GM19023 (cell line): ENCODE results near the gene POLQ.
"Not testable (repeated sequence)": the region's sequence is repeated elsewhere in the genome, so short reads cannot be mapped to it uniquely, and the experiment has no call there.

Experiments used
- ATAC-seq: cut with Tn5 transposase; IDR thresholded peaks from one replicate; pipeline ENCODE4 v1.9.1; 2021; ENCODE audit warnings: mild to moderate bottlenecking, moderate library complexity; ENCODE audit not compliant: unreplicated experiment

Gene POLQ

DNA sequence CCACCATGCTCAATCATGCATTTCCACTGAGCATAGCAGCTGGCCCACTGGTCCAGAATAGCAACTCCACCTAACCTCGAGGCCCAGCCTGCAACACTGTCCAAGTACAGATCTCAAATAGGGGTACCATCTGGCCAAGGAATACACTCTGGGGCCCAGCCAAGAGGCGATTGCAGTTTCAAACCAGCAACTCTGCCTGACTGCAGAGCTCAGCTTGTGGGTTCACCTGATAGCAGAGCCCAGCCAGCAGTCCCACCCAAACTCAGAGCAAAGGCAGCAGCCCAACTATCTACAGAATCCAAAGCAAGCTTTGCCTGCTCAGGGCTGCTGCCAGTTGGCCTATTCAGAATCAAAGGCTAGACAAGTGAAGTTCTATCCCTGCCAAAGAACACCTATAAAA, 30.5 kb downstream of the POLQ start:
- no peak for ATAC-seq

DNA sequence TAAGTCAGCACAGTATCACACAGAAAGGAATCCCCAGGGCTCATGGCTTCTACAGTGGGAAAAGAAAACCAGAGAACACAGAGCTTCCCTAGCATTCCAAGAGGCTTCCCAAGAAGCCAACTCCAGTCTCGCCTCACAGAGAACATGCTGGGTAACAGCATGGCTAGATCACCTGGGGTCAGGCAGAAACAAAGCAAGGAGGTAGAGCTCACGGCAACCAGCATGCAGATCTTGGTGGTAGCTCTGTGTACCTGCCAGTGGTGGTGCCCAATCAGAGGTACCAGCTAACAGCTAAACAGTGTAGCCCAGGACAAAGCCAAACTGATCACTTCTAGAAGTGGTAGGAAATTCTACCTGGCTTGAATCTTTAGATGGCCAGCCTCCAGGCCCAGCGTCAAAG, 31.3 kb downstream of the POLQ start:
- ATAC-seq, result no peak

DNA sequence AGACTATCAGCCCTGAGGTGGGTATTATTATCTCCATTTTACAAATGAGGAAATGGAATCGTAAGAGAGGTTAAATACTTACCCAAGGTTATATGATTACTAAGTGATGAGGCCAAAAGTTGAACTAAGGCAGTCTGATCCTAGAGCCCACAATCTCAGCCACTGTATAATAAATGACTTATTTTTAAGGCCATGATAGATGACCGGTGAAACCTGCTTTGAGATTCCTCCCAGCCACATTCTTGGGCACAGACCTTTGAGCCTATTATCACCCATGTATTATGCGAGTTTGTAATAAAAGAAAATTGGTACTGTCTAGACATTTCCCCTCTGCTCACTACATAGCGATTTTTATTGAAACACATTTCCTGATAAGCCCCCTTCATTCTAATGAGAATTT, 37.4 kb downstream of the POLQ start:
- no peak for ATAC-seq

DNA sequence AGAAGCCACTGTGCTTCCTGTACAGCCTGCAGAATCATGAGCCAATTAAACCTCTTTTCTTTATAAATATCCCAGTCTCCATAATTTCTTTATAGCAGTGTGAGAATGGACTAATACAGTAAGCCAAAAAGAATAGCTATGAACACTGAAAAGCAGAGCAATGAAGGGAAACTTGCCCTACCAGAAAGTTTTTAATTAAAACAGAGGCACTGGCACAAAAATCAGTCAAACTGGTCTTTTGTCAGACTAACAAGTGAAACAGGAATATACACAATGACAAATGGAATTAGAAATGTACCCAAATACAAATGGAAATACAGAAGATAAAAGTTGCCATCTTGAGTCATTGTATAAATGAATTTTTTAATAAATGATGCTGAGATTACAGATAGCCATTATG, 40.5 kb downstream of the POLQ start:
- no peak for ATAC-seq

DNA sequence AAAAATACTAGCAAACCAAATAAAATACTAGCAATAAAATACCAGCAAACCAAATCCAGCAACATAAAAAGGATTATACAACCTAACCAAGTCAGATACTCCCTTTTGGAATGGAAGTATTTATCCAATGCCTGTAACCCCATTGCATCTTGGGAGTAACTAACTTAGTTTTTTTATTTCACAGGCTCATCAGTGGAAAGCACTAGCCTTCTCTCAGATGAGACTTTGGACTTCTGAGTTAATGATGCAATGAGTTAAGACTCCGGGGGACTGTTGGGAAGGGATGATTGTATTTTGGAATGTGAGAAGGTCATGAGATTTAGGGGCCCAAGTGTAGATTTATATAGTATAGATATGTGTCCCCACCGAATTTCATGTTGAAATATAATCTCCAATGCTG, 41.2 kb downstream of the POLQ start:
- ATAC-seq, result no peak

DNA sequence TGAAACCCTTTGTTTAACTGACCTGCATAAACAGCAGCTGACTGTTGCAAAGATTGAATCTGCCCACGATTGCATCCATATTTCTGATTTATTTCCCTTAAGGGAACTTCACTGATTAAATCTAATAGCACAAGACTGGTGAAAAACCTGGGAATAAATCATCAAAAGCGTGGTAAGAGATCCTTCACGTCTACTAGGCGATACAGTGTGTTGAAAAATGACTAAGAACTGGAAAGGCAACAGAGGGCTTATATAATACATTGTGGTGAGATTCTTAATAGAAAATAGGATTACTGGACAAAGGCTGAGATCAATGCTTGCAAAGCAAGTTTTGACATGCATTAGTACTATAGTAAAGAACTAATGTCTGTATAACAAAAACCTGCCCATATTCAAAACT, 49.0 kb downstream of the POLQ start:
- ATAC-seq, result no peak

DNA sequence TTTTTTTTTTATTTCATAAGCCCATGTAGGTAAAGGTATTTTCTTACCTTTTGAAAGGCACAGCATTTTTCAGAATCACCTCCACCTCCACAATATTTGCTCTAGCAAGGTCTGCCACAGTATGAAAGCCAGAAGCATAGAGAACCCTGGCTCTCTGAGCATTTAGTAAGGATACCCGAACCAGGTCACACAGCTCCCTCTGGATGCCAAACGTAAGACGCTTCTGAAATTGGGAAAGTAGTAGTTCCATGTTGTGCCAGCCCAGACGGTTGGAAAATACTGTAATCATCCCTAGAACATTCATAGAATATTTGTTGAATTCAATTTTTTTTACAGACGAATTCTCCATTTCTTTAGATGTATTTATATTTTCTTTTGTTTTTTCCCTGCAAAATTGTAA, 52.4 kb downstream of the POLQ start:
- no peak for ATAC-seq

DNA sequence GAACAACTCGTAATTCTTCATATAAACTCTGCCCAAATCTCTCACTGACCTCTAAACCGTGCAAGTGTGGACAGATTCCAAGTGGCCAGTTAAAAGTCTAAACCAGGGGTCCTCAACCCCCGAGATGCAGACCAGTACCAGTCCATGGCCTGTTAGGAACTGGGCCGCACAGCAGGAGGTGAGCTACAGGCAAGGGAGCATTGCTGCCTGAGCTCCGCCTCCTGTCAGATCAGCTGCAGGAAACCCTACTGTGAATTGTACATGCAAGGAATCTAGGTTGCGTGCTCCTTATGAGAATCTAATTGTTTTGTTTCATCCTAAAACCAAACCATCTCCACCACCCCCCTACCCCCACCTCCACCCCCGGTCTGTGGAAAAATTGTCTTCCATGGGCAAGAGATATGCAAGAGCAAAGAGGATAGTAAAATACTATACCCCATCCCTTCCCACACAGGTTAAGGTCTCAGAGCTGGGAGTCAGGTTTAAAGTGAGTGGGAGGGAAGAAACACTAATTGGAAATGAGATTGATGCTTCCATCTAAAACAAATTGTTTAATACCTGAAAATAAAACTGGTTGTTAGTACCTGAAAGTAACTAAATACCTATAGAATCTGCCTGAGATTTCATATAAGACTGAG, 54.0 kb downstream of the POLQ start:
- no peak for ATAC-seq

DNA sequence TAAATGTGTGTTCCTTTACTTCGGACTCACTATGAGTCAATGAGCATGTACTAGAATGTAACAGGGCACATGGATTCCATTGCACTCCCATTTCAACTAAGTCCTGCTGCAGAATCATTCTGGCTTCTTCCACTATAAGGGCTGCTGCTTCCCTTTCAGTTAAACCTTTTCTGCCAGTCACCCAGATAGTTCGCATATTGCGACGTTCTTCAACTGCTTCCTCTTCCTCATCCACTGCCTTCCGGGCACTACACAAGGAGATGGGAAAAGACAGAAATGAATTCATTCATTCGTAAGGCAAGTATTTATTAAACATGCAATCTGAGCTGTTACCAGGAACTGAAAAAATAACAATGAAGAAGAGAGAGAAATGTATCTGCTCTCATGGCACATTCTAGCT, 55.6 kb downstream of the POLQ start:
- no peak for ATAC-seq

DNA sequence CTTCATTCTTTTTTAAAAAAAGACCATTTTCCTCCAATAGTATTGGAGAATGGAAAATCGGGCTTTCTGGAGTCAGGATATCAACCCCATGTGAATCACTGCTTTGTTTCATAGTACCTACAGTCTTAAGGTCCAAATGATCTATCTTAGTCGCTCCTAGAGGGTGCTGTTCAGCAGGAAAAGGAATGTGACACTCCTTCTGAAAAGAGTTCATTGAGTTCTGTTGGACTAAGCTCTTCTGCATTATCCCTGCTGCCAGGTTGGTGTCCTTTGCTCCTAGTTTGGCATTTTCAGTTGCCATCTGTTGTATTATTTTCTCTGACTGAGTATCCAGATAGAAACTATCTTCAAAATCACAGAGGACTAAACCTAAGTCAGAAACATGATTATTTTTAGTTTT, 57.2 kb downstream of the POLQ start:
- no peak for ATAC-seq

DNA sequence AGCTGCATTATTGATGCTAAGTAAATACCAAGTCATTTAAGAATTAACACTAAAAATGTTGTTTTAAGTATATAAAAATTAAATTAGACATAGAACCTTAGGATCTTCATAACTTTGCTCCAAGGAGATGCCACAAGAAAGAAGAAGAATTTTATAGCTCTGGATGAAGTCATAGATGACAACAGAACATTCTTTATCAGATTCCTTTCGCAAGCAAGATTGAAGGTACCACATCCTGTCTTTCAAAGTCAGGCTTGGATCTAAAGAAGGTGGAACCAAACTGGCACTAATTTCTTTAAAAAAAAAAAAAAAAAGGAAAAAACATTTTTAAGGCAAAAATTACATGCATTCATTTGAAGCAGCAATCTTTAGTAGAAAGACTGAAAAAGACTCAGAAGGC, 62.5 kb downstream of the POLQ start:
- no peak for ATAC-seq

DNA sequence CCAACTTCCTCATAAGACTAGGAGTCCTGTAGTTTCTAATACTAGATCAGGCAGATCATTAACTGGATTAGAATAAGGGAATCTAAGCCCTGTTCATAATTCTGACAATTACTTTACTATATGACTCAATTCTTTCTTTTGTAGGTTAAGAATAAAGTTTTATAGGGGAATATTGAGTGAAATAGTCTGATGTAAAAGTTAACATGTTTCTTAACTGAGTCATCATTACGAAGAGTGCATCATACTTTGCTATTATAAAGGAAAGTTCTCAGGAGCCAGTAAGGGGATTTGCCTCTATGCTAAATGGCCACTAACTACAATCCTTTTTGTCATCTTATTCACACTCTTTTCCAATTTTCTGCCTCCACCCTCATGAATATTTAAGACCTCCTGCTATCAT, 63.1 kb downstream of the POLQ start:
- ATAC-seq, result no peak

DNA sequence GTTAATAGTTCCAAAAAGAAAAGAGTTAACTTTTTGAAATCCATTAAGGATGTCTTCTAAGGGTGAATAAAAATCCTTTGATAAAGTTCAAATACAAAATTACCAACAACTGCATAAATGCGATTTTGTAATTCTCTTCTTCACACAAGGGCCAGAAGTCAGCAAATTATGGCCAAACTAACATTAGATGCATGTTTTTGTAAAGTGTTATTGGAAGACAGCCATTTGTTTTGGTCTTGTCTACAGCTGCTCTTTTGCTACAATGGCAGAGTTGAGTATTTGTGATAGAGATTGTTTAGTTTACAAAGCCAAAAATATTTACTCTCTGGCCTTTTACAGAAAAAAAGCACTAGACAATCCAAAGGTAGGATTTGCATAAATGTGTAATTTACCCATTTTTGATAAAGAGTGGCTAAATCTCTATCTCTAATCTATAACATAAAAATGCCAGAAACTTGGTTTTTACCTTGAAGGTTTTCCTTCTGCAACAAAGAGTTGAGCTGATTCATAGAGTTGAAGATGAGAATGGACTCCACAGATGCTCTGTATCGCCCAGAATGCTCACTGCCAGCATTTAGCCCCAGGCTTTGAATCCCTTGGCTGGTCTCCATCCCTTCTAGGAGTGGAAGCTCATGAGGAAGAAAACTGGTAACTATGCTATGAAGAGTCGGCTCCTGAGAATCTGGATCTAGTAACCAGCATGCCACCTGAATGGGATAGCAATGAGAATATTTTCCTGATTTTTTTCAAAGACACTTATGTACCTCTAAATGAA, 64.5 kb downstream of the POLQ start:
- ATAC-seq, result no peak

DNA sequence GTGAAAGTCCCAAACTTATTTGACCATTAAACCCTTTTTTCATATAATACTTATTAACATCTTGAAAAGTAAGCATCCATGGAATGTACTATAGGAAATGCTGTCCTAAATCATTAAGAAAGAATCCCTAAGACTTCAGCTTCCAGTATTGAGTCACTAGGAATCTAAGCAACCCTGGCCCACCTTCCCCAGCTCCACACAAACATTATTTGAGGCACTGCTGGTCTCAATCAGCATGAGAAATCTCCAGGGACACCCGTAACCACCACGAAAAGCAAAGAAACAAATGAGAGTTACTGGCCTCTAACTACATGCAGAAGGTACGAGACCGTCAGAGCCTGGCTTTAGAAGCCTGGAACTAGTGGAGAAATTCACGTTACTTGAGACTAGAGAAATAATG, 68.2 kb downstream of the POLQ start:
- ATAC-seq, result no peak

DNA sequence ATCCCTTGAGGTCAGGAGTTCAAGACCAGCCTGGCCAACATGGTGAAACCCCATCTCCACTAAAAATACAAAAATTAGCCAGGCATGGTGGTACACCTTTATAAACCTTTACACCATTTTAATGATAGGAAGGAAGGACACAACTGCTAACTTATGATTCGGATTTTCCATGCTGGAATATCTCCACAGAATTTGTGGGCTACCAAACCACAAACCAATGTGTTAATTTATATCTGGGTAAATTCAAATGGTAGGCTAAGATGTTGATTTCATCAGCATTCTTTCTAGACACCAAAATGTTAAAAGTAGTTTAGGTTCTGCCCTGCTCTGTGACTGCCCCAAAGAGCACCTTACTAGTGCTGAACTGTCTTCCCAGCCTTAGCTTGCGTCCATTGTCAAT, 72.8 kb downstream of the POLQ start:
- ATAC-seq, result no peak

DNA sequence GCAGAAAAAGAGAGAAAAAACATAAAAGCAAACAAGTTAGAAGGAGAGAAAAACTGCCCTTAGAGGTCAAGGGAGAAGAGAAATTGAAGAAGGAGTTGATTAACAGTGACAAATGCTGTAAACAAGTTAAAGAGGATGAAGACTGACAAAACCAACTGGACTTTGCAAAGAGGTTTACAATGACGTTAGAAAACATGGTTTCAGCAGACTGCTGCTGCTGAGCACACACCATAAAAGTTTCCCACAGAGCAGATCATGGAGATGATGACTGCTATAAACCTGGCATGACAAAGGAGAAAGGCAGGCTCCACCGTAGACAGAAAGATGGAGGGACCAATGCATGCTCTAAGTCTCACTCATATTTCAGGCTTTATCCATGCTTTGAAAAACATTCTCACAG, 78.7 kb downstream of the POLQ start:
- ATAC-seq, result no peak

DNA sequence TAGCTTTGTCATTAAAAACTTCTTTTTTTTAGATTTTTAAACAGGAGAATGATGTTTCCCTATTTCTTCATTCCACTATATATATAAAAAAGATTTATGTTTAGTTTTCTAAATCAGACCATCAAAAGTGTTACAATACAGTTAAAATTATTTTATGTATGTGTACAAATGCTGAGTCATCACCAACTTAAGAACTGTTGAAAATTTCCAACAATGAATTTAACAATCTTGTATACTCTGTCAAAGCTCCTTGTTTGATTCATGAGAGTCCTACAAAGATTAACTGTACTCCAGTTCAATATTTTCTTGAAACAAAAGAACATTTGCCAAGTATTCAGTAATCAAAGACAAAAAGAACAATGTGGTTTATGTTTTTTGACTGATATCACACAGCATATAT, 82.0 kb downstream of the POLQ start:
- ATAC-seq, result no peak

DNA sequence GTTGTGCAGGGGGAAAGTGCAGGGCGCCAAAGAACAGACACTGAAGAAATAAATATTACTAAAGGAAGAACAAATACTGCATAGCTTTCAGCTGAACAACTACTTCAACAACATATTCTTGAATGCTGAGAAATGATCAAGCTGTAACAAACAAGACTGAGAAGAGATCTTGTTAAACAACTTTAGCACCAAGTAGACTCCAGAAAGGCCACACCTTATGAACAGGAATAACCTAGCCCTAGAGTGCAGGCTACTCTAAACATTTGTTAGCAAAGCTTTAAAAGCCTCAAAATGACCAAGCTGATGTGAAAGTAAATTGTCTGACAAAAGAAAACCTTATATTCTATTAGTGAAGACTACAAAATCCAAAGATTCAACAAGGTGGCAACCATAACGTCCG, 83.2 kb downstream of the POLQ start:
- no peak for ATAC-seq

DNA sequence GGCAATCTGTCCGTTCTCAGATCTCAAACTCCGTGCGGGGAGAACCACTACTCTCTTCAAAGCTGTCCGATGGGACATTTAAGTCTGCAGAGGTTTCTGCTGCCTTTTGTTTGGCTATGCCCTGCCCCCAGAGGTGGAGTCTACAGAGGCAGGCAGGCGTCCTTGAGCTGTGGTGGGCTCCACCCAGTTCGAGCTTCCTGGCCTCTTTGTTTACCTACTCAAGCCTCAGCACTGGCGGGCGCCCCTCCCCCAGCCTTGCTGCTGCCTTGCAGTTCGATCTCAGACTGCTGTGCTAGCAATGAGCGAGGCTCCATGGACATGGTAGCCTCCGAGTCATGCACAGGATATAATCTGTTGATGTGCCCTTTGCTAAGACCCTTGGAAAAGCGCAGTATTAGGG, 94.0 kb downstream of the POLQ start:
- ATAC-seq, result not testable (repeated sequence)

DNA sequence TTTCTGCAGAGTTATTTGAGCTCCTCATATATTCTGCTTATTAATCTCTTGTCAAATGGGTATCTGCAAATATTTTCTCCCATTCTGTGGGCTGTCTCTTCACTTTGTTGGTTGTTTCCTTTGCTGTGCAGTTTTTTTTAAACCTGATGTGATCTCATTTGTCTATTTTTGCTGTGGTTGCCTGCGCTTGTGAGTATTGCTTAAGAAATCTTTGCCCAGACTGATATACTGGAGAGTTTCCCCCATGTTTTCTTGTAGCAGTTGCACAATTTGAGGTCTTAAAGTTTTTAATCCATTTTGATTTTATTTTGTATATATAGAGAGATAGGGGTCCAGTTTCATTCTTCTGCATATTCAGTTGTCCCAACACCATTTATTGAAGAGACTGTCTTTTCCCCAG, 102.3 kb downstream of the POLQ start:
- no peak for ATAC-seq

DNA sequence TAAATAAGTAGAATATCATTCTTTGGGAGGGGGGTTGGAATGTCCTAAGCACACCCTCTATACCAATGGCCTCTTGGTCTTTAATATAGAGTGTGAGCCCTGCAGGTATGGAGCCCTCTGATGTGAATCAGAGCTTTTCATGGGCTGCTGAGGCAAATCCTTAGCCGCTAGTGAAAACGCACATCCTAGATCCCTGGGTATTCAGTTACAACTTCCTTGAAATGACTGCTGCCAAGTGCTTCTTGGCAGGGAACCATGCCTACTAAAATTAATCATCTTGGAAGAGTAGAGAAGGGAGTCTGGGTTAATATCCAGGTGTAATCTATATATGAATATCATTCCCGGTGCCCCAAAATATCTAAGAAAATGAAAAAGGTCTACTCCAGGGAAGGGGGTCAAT, 109.1 kb downstream of the POLQ start:
- no peak for ATAC-seq

DNA sequence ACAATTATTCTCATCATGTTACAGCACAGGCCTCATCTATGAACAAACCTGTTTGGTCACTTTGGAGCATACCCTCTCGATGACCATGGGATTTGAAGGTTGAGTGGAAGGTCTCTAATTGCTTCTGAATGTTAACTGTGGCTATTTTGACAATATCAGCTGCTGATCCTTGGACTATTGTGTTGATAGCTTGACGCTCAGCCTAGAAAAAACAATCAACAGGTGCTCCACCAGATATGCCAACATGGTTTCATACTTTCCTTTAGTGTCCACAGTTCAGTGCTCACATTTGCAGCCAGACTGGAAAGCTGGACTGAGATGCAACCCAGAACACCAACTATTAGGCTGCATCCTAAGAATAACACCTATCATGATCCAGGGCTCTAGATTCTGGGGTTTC, 109.7 kb downstream of the POLQ start:
- ATAC-seq, result no peak
